ENCODE measurements around the gene CNOT1. TPM values are rescaled to one million over a fixed set of nuclear protein-coding genes. Genes with fewer than 3 reads are reported as not detected.
"Not testable (repeated sequence)": the region's sequence is repeated elsewhere in the genome, so short reads cannot be mapped to it uniquely, and the experiment has no call there.

Gene CNOT1
- polyA plus RNA-seq, 10 donors: 77.5 to 111 (median 90.8) TPM

DNA sequence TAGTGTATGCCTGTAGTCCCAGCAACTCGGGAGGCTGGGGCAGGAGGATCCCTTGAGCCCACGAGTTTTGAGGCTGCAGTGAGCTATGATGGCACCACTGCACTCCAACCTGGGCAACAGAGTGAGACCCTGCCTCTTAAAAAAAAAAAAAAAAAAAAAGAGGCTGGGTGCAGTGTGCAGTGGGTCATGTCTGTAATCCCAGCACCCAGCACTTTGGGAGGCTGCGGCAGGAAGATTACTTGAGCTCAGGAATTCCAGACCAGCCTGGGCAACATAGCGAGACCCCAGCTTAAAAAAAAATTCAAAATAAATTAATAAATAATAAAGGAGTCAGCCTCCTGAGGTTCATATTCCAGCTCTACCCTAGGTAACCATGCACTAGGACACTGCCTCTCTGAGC is 9.6 kb upstream of the CNOT1 start:
- no peak for DNase-seq

DNA sequence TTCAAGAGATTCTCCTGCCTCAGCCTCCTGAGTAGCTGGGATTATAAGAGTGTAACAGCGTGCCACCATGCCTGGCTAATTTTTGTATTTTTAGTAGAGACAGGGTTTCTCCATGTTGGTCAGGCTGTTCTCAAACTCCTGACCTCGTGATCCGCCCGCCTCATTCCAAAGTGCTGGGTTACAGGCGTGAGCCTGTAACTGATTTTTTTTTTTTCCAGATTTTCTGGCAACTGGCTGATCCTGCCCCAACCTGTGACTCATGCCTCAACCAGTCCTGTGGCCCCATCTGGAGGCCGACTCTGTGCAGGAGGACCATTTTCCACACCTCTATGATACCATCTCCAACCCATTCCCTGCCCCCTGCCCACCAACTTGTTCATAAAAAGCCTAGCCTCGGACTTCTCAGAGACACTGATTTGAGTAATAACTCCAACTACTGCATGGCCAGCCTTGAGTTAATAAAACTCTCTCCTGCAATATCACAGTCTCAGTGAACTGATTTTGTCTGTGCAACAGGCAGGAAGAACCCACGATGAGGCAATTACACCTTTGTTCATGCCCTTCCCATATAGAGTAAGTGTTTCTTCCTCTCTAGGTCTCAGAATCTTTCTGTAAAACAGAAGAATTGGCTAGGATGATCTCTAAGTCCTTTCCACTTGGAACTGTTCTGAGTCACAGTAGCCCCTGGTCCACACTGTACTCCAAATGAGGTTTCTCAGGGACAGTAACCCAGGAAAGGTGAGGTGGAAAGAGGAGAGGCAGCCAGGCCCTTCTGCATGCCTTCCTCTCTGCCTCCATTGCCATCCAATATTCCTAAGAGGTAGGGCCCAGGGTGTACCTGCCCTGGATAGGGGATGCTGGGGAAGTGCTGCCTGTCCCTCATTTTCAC is 8.8 kb upstream of the CNOT1 start:
- DNase-seq: peak in 2 of 3 donors; percentile 22 to 48

DNA sequence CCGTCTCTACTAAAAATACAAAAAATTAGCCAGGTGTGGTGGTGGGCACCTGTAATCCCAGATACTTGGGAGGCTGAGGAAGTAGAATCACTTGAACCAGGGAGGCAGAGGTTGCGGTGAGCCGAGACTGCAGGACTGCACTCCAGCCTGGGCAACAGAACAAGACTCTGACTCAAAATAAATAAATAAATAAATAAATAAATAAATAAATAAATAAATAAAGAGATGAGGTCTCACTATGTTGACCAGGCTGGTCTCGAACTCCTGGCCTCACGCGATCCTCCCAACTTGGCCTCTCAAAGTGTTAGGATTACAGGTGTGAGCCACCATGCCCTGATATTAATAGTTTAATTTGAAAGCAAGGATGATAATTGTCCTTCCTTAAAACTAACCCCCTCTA is 7.4 kb upstream of the CNOT1 start:
- DNase-seq: not testable (repeated sequence)

DNA sequence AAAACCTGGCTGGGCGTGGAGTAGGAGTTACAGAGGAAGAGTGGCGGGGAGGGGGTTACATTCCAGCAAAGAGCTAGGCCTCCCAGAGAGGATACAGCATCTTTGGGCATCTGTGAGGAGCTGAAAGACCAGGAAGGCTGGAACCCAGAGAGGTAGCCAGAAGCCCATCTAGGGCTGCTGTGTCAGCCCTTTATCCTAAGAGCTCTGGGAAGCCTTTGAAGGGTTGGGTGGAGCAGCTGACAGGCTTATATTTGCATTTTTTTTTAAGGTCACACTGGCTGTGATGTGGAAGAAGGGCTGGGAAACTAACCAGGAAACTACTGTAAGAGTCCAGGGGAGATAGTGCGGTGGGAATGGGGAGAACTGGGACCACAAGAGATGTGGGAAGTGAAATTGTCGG is 6.8 kb upstream of the CNOT1 start:
- DNase-seq: no peak

DNA sequence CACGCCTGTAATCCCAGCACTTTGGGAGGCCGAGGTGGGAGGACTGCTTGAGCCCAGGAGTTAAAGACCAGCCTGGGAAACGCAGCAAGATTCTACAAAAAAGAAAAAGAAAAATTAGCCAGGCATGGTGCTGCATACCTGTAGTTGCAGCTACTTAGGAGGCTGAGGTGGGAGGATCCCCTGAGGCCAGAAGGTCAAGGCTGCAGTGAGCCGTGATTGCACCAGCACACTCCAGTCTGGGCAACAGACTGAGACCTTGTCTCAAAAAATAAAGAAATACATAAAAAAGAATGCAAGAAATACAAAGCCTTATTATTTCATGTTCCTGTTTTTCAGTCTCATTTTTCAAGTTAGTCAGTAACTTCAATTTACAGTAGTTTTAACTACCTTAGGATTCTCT is 5.9 kb upstream of the CNOT1 start:
- DNase-seq: no peak

DNA sequence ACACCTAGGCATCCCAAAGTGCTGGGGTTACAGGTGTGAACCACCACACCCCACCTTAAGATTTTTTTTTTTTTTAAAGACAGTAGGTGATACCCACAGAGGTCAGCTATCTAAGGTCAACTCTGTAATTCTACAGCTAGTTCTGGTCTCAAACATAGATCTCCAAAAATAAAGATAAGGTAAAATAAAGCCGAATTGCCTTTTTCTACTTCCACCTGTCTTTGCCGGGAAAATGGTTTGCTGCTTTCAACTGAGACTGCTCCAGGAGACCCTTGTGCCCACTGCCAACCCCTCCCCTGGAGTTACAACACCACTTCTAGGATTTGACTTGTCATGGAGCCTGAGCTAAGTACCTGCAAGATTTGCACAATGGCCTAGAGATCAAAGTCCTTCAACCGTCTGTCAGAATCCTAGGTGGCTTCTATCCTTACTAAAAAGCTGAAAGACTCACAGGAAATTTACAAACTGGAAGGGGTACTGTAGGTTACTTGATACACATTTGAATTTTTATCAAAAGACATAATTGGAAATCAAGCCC is 4.7 kb upstream of the CNOT1 start:
- DNase-seq: no peak

DNA sequence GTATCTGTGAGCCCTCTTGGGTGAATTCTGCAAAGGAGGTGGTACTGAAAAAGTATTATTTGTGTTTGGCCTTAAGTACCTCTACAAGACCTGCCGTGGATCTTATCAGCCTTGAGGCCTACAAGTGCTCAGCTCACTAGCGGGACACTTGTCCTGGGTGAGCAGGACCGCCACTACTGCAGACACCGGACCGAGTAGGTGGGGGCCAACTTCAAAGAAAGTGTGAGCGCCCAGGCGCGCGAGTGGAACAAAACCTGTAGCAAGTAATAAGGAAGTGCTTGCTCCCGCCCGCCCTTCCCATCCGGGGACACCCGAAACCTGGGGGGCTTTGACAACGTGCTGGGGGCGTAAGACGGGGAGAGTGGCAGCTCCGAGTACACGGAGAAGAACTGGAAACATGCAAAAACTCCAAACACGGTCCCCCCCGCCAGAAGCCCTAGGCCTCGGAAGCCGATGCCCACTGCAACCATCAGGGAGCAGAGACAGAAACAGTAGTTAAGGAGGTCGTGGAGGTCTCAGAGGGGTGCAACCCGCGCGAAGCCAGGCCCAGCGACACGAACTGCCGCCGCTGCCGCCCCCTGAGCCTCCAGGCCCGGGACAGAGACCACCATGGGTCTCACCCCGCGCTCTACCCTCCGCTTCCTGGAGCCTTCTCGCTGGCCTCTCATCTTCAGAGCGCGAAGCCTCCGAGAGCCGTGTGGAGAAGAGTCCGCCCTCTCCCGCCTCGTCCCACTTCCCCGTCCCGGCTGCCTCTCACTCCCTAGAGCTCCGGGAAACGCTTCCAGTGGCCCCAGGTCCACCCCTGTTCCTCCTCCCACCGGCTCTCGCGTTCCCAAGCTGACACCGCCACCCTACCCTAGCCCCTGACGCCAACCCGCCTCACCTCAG is 537 bp downstream of the CNOT1 start:
- peak in 2 of 3 donors; percentile 23 to 39 for DNase-seq

DNA sequence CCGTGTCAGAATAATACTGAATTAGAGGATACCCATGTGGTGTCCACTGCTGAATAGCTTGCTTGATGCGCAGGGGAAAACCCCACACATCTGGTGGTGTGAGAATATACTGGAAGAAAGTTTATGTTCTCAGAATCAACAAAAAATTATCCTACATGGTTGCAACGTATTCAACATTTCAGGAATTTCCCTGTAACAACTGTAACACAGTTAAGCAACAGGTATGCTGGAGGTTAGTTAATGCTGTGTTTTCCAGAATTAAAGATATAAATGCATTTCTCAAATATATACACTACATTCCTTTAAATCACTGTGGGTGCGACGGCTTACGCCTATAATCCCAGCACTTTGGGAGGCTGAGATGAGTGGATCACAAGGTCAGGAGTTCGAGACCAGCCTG is 5.4 kb downstream of the CNOT1 start:
- DNase-seq: no peak

DNA sequence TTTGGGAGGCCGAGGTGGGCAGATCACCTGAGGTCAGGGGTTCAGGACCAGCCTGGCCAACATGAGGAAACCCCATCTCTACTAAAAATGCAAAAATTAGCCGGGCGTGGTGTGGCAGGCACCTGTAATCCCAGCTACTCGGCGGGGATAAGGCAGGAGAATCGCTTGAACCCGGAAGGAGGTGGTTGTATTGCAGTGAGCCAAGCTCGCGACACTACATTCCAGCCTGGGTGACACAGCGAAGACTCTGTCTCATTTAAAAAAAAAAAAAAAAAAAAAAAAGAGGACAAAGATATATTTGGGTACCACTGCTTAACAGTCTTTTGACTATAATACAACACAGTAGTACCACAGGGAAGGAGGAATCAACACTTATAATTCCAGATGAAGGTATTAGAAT is 9.2 kb downstream of the CNOT1 start:
- DNase-seq: no peak

DNA sequence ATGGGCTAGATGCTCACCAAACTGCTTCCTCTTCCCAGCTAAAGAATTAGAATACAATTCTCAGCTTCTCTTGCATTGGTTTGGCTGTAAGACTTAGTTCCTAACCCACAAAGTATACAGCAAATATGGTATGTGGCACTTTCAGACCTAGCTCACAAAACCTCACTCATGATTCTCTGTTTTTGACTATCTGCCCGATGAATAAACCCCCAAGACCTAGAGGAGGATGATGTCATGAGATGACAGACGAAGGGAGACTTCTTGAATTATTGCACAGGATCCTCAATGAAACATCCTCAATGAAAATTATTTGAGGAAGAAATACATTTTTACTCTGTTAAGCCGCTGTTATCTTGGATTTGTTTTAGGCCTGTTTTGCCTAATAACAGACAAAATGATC is 14.3 kb downstream of the CNOT1 start:
- DNase-seq: no peak

DNA sequence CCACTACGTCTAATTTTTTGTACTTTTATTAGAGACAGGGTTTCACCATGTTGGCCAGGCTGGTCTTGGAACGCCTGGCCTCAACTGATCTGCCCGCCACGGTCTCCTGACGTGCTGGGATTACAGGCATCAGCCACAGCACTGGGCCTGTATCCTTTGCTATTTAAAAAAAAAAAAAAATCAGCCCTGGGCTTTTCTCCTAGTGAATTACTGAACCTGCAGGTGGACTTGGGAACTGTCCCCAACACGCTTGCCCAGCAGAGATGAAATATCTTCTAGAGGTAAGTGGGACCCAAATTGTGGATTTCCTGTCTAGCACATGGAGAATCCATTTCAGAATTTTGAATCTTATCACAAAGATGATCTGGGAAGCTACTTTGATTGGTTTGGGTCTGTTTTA is 14.8 kb downstream of the CNOT1 start:
- no peak for DNase-seq

DNA sequence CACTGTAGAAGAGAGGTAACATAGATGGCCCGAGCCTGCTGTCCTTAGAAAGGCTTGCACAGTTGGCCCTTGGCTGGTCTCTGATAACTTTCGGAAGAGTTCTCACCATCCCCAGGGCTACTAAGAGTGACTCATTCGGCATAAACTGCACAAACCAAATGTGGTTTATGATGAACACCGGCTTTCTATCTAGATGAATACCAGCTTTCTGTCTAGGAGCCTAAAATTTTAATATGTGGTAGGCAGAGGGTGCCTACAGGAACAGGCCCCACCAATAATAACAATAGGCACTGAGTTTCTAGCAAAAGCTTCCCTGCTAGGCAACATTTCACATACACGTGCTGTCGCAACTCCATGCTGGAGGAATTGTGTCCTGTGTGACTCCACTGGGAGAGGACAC is 15.4 kb downstream of the CNOT1 start:
- no peak for DNase-seq

DNA sequence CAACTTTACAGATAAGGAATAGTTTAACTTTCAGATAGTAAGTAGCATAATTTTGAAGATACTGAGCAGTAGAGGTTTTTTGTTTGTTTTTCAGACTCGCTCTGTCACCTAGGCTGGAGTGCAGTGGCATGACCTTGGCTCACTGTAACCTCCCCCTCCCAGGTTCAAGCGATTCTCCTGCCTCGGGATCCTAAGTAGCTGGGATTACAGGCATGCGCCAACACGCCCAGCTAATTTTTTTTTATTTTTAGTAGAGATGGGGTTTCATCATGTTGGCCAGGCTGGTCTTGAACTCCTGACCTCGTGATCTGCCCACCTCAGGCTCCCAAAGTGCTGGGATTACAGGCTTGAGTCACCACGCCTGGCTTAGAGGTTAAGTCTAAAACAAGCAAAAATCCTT is 16.7 kb downstream of the CNOT1 start:
- DNase-seq: not testable (repeated sequence)

DNA sequence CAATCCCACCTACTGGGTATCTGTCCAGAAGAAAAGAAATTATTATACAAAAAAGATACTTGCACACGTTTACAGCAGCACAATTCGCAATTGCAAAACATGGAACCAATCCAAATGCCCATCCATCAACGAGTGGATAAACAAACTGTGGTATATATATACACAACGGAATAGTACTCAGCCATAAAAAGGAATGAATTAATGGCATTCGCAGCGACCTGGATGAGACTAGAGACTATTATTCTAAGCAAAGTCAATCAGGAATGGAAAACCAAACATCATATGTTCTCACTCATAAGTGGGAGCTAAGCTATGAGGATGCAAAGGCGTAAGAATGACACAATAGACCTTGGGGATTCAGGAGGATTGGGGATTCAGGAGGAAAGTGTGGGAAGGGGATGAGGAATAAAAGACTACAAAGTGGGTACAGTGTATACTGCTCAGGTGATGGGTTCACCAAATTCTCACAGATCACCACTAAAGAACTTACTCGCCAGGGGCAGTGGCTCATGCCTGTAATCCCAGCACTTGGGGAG is 21.0 kb downstream of the CNOT1 start:
- DNase-seq: no peak

DNA sequence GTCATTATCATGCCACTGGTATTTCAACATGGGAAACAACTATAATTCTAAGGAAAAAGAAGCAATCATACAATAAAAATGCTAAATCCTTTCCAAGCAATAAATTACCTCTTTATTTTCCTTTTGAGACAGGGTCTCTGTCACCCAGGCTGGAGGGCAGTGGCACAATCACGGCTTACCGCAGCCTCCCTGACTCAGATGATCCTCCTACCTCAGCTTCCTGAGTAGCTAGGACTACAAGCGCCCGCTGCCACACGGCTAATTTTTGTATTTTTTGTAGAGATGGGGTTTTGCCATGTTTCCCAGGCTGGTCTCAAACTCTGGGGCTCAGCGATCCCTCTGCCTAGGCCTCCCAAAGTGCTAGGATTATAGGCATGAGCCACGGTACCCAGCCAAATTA is 24.1 kb downstream of the CNOT1 start:
- DNase-seq: no peak

DNA sequence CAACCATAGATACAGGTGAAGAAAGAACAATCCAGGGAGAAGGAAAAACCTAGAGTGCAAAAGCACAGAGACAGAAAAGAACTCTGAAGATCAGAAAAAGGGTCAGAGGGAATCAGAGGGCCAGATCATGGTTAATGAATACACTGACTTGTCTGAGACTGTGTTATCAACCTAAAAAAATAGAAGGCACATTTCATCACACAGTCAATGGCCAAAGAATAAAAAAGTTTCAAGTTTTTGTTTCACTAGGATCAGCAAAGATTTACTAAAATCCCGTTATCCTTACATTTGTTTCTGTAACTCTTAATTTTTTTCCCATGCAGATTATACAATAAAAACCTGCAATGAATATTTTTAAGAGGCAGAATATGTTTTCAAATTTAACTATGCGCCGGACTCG is 38.5 kb downstream of the CNOT1 start:
- DNase-seq: no peak

DNA sequence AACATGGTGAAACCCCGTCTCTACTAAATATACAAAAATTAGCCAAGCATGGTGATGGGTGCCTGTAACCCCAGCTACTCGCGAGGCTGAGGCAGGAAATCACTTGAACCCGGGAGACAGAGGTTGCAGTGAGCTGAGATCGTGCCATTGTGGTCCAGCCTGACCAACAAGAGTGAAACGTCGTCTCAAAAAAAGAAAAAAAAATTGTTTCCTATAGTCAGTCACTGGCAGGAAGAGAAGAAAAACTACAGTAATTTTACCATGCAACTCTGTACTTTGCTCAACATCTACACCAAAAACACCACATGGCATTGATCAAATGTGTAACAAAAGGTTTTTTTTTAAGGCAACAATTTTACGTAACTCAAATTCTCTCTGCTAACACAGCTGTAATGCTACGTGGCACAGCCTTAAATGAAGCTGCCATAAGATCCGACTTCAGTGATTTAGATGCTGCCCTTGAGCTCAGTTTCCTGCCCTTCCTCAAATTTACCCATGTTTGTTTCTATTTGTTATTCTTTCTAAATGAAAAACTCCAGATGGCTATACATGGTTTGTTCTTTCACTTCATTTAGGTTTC is 40.2 kb downstream of the CNOT1 start:
- DNase-seq: no peak

DNA sequence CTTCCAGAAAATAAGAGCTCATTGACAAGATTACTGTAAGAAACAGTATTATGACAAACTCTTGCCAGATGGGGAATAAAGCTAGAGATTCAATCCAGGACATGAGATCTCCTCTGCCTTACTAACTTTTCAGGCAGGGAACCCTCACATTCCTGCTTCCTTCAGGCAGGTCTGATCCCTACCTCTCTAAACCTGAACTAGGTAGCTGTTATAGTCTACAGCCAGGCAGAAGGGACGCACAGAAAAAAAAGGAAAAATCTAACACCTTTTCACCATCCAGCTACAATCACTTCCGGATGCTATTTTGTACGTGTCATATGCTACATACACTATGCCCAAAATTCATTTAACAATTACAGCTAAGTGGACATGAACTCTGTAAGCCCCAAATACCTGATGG is 41.2 kb downstream of the CNOT1 start:
- DNase-seq: no peak

DNA sequence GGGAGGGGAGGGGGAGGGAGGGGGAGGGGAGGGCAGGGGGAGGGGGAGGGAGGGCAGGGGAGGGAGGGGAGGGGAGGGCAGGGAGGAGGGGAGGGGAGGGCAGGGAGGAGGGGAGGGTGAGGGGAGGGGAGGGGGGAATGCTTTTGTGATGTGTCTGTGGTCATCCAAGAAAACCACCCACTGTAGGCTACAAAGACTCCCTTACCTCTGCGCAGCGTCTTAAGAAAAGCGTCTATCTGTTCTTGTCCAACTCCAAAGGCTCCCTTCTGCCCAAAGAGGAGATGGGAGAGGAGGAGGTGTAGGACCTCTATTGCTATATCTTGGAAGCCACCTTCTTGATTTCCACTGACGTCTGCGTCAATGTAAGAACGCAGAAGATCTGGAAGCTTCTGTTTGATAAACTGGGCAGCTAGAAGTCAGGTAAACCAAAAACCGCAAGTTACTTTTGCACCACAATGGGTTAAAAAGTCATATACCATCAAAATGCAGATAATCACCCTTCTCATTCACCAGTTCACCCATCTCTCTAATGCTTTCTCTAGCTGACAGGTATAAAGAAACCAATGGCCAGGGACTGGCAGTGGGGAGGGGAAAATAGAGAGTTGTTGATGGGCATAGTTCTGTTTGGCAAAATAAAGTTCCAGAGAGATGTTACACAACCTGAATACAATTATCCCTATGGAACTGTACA is 43.1 kb downstream of the CNOT1 start:
- no peak for DNase-seq

DNA sequence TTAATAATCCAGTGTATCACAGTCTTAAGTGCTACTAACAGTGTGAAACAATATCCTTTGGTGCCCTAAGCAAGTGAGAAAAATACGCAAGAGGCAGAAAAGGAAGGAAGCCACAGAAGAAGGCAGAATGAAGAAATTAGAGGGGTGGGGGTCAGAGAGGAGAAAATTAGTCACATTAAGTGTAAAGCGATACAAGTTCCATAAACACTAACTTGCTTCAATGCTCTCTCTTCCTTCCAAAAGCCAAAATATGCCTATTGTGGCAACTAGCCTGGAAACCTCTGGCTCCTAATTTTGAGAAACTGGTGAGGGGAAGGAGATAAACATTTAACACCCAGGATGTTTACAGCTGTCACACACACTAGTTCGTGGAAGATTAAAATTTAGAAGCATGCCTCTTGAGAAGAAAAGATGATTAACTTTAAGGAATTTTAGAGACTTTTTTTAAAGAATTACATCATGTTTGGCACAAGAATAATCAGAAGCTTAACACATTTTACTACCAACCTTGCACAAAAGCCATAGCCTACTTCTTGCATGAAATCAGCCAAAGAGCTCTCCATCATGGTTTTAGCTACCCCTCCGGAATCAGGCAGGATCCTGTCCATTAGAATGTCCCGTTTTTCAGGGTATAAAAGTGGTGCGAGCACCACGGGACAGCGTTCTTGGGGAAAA is 44.7 kb downstream of the CNOT1 start:
- DNase-seq: no peak
